K562 (cell line): ENCODE measurements around the gene MPZL3. TPM values are rescaled to one million over a fixed set of nuclear protein-coding genes. Genes with fewer than 3 reads are reported as not detected.

Experiments used
- ATAC-seq: fragments of 200-7000 bp; cut with Tn5 transposase; 3 replicates; pipeline ENCODE4 v1.9.1; 2020; ENCODE audit warnings: moderate library complexity
- BruUV-seq: library from RNA; stranded (reverse); fragments of 400-500 nt; replicated peaks from 2 replicates; lab custom pipeline; 2021; lab: Mats Ljungman, UMichigan
- CTCF ChIA-PET: fragments of 300-600 bp; formaldehyde crosslinking; extraction: SDS; loops from one replicate; lab custom pipeline; 2021; ENCODE audit warnings: low intra/inter-chr PET ratio; lab: Yijun Ruan, JAX
- POLR2A ChIA-PET: fragments of 300-600, 350-650 bp; sonication (Branson Sonifier 250); formaldehyde crosslinking; extraction: SDS; loops from one replicate; lab custom pipeline; 2021; ENCODE audit warnings: antibody characterized with exemption, inconsistent platforms; lab: Yijun Ruan, JAX
- DNase-seq, 4 experiments: peaks; one replicate each; pipeline versions ENCODE4 v3.0.0 to v3.0.0-alpha.2; 2011 to 2018; ENCODE audit warnings: low spot score in 3 of 4, mixed read lengths in 3 of 4; ENCODE audit errors: extremely low read depth in 1 of 4
- FAIRE-seq: peaks from 2 replicates; lab custom pipeline; 2011; peaks lifted over from hg19 to GRCh38; lab: Jason Lieb, UNC
- H2AFZ ChIP-seq: 2 replicates; pipeline ENCODE4 v1.6.0; 2011; ENCODE audit warnings: low read depth, low read length, control low read depth, inconsistent platforms
- H3K27ac ChIP-seq: fragments of 200-600 bp; 3 replicates; pipeline ENCODE4 v1.8.0; 2011; ENCODE audit warnings: low read depth, mild to moderate bottlenecking, control low read depth, inconsistent platforms, low read length, moderate library complexity, mixed read lengths; ENCODE audit errors: extremely low read depth
- H3K27me3 ChIP-seq, 2 experiments: fragments of 300-600 bp in 1 of 2; 2 replicates in 1 of 2; 3 replicates in 1 of 2; pipeline versions ENCODE4 v1.6.0 to v1.8.0; 2011; ENCODE audit warnings: inconsistent platforms in 2 of 2, low read length in 2 of 2, mild to moderate bottlenecking in 1 of 2, mixed read lengths in 1 of 2, moderate library complexity in 1 of 2; ENCODE audit not compliant: control insufficient read depth in 2 of 2, insufficient read depth in 2 of 2
- H3K36me3 ChIP-seq: fragments of 300-600 bp; 3 replicates; pipeline ENCODE4 v1.8.0; 2011; ENCODE audit warnings: mild to moderate bottlenecking, low read length, inconsistent platforms; ENCODE audit not compliant: control insufficient read depth, insufficient read depth
- H3K4me1 ChIP-seq, 2 experiments: fragments of 200-600 bp in 1 of 2; replicated peaks in 1 of 2; 2 replicates in 1 of 2; 3 replicates in 1 of 2; pipeline versions ENCODE4 v1.5.1 to v1.8.0; 2011; ENCODE audit warnings: inconsistent platforms in 2 of 2, low read length in 2 of 2, mild to moderate bottlenecking in 1 of 2, mixed read lengths in 1 of 2, moderate library complexity in 1 of 2; ENCODE audit not compliant: control insufficient read depth in 2 of 2, insufficient read depth in 2 of 2
- H3K4me2 ChIP-seq: 2 replicates; pipeline ENCODE4 v1.6.1; 2011; ENCODE audit warnings: low read length, control low read depth, inconsistent platforms, mixed read lengths; ENCODE audit not compliant: insufficient read depth
- H3K4me3 ChIP-seq: fragments of 200-600 bp; sonication (generic), shearing (Covaris generic); 2 replicates; pipeline ENCODE4 v1.5.1; 2016; ENCODE audit warnings: control low read depth, inconsistent platforms
- H3K79me2 ChIP-seq: fragments of 200-600 bp; 3 replicates; pipeline ENCODE4 v1.8.0; 2011; ENCODE audit warnings: low read length, inconsistent platforms; ENCODE audit not compliant: control insufficient read depth, insufficient read depth
- H3K9ac ChIP-seq, 2 experiments: 2 replicates each; pipeline versions ENCODE4 v1.6.0 to v1.6.1; 2011; ENCODE audit warnings: low read depth in 2 of 2, low read length in 2 of 2, control low read depth in 1 of 2, inconsistent platforms in 1 of 2, mild to moderate bottlenecking in 1 of 2, mixed read lengths in 1 of 2; ENCODE audit not compliant: insufficient read depth in 1 of 2
- H3K9me1 ChIP-seq: one replicate; pipeline ENCODE4 v1.6.0; 2011; ENCODE audit warnings: inconsistent platforms, mild to moderate bottlenecking, low read length, moderate library complexity; ENCODE audit not compliant: control insufficient read depth, insufficient read depth
- H3K9me3 ChIP-seq: replicated peaks from 2 replicates; pipeline ENCODE4 v1.5.1; 2011; ENCODE audit warnings: low read depth, low read length, inconsistent platforms; ENCODE audit not compliant: control insufficient read depth, insufficient read depth
- H4K20me1 ChIP-seq: replicated peaks from 2 replicates; pipeline ENCODE4 v1.6.1; 2011; ENCODE audit warnings: low read length, inconsistent platforms, mixed read lengths; ENCODE audit not compliant: control insufficient read depth, insufficient read depth
- MEIS2 ChIP-seq: fragments of 450-650 bp; IDR thresholded peaks from 2 replicates; pipeline ENCODE4 v1.6.1; 2014; ENCODE audit warnings: mild to moderate bottlenecking; ENCODE audit not compliant: partially characterized antibody
- PKNOX1 ChIP-seq: fragments of 450-650 bp; IDR thresholded peaks from 2 replicates; pipeline ENCODE4 v1.6.1; 2016
- SP2 ChIP-seq: IDR thresholded peaks from 2 replicates; pipeline ENCODE4 v1.6.1; 2011; ENCODE audit warnings: mild to moderate bottlenecking, low read depth, low read length, moderate library complexity; ENCODE audit not compliant: poor library complexity, severe bottlenecking; ENCODE audit errors: extremely low read depth
- ZNF384 ChIP-seq: IDR thresholded peaks from 2 replicates; pipeline ENCODE4 v1.6.1; 2012; ENCODE audit warnings: low read depth, low read length, improper control_type of control experiment
- WGBS: fragments of 100-300 bp; shearing (Covaris generic); methylation state at CpG from one replicate; pipeline ENCODE4 v1.1.6; 2016; ENCODE audit warnings: low coverage, mixed read lengths; ENCODE audit not compliant: insufficient coverage; ENCODE audit errors: missing lambda C conversion rate; 5-methylcytosine and 5-hydroxymethylcytosine counted together
- in situ Hi-C: fragments of 300-500 bp; cut with MboI; formaldehyde crosslinking; loops from 4 replicates; pipeline ENCODE4 v1.15.0; 2018; ENCODE audit warnings: inconsistent platforms, mixed read lengths
- intact Hi-C: fragments of 100-400 bp; cut with micrococcal nuclease; formaldehyde crosslinking; loops from 2 replicates; pipeline ENCODE4 v1.14.2; 2022
- polyA plus RNA-seq, 8 experiments: library from polyadenylated mRNA; depleted of rRNA in 4 of 8; stranded (reverse) in 5 of 8; unstranded in 3 of 8; fragments of >200 nt; fragmentation: Nextera tagmentation in 2 of 8; fragmentation: Illumina TruSeq in 1 of 8; extraction: Ambion mirVana in 2 of 8; extraction: Trizol in 1 of 8; gene quantifications; 2 replicates each; pipeline versions ENCODE4 v1.2.1 to v1.2.3, GENCODE V29; 2011 to 2014; ENCODE audit warnings: inconsistent platforms in 1 of 8, missing spikeins in 1 of 8
- total RNA-seq, 7 experiments: library from RNA; depleted of rRNA in 6 of 7; stranded (reverse); fragments of >200 nt in 6 of 7; fragmentation: Illumina TruSeq in 2 of 7; extraction: Trizol in 2 of 7; gene quantifications; 2 replicates each; pipeline versions ENCODE4 v1.2.1 to v1.2.3, GENCODE V29; 2011 to 2021; ENCODE audit warnings: low replicate concordance in 1 of 7
- TF ChIP-seq, protein P1 (sequence below), 2 experiments: IDR thresholded peaks in 1 of 2; conservative IDR thresholded peaks in 1 of 2; 2 replicates each; pipeline ENCODE4 v1.6.1; 2016; ENCODE audit warnings: low read depth in 2 of 2, mild to moderate bottlenecking in 1 of 2, missing compliant biosample characterization in 1 of 2, missing genetic modification characterization in 1 of 2, moderate library complexity in 1 of 2
- TF ChIP-seq, protein P2 (sequence below): fragments of 450-650 bp; IDR thresholded peaks from 2 replicates; pipeline ENCODE4 v1.6.1; 2016; ENCODE audit warnings: mild to moderate bottlenecking, moderate library complexity

MPZL3 gene
- total and polyA plus RNA-seq, 9 of the 15 experiments (the other 6 are each of a cell fraction or from before 2014, with no cell fraction given) = 0.97 to 2.9 (median 1.6) TPM

DNA sequence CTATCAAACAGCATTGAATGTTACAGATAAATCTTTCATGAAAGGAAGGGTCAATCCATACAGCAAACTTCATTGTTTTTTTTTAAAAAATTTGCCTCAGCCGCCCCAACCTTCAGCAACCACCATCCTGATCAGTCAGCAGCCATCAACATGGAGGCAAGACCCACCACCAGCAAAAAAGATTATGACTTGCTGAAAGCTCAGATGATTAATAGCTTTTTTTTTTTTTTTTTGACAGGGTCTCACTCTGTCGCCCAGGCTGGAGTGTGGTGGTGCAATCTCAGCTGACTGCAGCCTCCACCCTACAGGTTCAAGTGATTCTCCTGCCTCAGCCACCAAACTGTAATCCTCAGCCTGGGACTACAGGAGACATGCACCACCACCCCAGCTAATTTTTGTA, 34.4 kb upstream of the MPZL3 start:
- FAIRE-seq (no peak), ATAC-seq (no peak), DNase-seq (no peak)
- H2AFZ ChIP-seq = no peak overlapping the region
- no peaks in the 10 kb centered on the region for H3K36me3 ChIP-seq
- BruUV-seq = no TSS peak
- ChIA-PET POLR2A (interaction anchor here (0.7 kb wide), 1 partner anchor 88 kb away, joined by 3 read pairs; no protein-coding TSS in a partner anchor), CTCF (no interaction called here)
- no peak overlapping the region for H3K4me2 ChIP-seq
- no peaks in the 10 kb centered on the region for H3K9me1 ChIP-seq
- no peak overlapping the region for H3K9ac ChIP-seq
- no peak overlapping the region for H3K27ac ChIP-seq
- no peak overlapping the region for H3K4me3 ChIP-seq
- intact Hi-C loops (no loop called here), in situ Hi-C loops (no loop called here)
- H3K79me2 ChIP-seq = no peaks in the 10 kb centered on the region
- H3K4me1 ChIP-seq = peaks cover 0 to 5% of the 10 kb centered on the region in 2 experiments; a peak in 1 of 5 replicates
- no peaks in the 10 kb centered on the region for H4K20me1 ChIP-seq
- H3K9me3 ChIP-seq = no peaks in the 10 kb centered on the region
- WGBS = 0% methylated on average over 1 of the region's 2 CpGs
- H3K27me3 ChIP-seq = peaks cover 0 to 3% of the 10 kb centered on the region in 2 experiments; a peak in 2 of 5 replicates
- TF ChIP-seq, protein P1, sequence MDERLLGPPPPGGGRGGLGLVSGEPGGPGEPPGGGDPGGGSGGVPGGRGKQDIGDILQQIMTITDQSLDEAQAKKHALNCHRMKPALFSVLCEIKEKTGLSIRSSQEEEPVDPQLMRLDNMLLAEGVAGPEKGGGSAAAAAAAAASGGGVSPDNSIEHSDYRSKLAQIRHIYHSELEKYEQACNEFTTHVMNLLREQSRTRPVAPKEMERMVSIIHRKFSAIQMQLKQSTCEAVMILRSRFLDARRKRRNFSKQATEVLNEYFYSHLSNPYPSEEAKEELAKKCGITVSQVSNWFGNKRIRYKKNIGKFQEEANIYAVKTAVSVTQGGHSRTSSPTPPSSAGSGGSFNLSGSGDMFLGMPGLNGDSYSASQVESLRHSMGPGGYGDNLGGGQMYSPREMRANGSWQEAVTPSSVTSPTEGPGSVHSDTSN (CRISPR knock-in tag; IDR thresholded peaks at IDR 0.05; ENCODE audit: low read depth) = no peak
- TF ChIP-seq, protein P1 (tag; conservative IDR thresholded peaks at IDR 0.05; ENCODE audit: low read depth) = peak; percentile 90
- TF ChIP-seq ZNF384 (peak; percentile 40; the same call in 1 of the 2 replicates), PKNOX1 (peak; percentile 48), SP2 (no peak), MEIS2 (peak; percentile 86)
- TF ChIP-seq, protein P2, sequence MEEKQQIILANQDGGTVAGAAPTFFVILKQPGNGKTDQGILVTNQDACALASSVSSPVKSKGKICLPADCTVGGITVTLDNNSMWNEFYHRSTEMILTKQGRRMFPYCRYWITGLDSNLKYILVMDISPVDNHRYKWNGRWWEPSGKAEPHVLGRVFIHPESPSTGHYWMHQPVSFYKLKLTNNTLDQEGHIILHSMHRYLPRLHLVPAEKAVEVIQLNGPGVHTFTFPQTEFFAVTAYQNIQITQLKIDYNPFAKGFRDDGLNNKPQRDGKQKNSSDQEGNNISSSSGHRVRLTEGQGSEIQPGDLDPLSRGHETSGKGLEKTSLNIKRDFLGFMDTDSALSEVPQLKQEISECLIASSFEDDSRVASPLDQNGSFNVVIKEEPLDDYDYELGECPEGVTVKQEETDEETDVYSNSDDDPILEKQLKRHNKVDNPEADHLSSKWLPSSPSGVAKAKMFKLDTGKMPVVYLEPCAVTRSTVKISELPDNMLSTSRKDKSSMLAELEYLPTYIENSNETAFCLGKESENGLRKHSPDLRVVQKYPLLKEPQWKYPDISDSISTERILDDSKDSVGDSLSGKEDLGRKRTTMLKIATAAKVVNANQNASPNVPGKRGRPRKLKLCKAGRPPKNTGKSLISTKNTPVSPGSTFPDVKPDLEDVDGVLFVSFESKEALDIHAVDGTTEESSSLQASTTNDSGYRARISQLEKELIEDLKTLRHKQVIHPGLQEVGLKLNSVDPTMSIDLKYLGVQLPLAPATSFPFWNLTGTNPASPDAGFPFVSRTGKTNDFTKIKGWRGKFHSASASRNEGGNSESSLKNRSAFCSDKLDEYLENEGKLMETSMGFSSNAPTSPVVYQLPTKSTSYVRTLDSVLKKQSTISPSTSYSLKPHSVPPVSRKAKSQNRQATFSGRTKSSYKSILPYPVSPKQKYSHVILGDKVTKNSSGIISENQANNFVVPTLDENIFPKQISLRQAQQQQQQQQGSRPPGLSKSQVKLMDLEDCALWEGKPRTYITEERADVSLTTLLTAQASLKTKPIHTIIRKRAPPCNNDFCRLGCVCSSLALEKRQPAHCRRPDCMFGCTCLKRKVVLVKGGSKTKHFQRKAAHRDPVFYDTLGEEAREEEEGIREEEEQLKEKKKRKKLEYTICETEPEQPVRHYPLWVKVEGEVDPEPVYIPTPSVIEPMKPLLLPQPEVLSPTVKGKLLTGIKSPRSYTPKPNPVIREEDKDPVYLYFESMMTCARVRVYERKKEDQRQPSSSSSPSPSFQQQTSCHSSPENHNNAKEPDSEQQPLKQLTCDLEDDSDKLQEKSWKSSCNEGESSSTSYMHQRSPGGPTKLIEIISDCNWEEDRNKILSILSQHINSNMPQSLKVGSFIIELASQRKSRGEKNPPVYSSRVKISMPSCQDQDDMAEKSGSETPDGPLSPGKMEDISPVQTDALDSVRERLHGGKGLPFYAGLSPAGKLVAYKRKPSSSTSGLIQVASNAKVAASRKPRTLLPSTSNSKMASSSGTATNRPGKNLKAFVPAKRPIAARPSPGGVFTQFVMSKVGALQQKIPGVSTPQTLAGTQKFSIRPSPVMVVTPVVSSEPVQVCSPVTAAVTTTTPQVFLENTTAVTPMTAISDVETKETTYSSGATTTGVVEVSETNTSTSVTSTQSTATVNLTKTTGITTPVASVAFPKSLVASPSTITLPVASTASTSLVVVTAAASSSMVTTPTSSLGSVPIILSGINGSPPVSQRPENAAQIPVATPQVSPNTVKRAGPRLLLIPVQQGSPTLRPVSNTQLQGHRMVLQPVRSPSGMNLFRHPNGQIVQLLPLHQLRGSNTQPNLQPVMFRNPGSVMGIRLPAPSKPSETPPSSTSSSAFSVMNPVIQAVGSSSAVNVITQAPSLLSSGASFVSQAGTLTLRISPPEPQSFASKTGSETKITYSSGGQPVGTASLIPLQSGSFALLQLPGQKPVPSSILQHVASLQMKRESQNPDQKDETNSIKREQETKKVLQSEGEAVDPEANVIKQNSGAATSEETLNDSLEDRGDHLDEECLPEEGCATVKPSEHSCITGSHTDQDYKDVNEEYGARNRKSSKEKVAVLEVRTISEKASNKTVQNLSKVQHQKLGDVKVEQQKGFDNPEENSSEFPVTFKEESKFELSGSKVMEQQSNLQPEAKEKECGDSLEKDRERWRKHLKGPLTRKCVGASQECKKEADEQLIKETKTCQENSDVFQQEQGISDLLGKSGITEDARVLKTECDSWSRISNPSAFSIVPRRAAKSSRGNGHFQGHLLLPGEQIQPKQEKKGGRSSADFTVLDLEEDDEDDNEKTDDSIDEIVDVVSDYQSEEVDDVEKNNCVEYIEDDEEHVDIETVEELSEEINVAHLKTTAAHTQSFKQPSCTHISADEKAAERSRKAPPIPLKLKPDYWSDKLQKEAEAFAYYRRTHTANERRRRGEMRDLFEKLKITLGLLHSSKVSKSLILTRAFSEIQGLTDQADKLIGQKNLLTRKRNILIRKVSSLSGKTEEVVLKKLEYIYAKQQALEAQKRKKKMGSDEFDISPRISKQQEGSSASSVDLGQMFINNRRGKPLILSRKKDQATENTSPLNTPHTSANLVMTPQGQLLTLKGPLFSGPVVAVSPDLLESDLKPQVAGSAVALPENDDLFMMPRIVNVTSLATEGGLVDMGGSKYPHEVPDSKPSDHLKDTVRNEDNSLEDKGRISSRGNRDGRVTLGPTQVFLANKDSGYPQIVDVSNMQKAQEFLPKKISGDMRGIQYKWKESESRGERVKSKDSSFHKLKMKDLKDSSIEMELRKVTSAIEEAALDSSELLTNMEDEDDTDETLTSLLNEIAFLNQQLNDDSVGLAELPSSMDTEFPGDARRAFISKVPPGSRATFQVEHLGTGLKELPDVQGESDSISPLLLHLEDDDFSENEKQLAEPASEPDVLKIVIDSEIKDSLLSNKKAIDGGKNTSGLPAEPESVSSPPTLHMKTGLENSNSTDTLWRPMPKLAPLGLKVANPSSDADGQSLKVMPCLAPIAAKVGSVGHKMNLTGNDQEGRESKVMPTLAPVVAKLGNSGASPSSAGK = no peak
